Measurements from ENCODE around the gene LLGL2.
"Not testable (repeated sequence)": the region's sequence is repeated elsewhere in the genome, so short reads cannot be mapped to it uniquely, and the experiment has no call there.

Gene LLGL2

DNA sequence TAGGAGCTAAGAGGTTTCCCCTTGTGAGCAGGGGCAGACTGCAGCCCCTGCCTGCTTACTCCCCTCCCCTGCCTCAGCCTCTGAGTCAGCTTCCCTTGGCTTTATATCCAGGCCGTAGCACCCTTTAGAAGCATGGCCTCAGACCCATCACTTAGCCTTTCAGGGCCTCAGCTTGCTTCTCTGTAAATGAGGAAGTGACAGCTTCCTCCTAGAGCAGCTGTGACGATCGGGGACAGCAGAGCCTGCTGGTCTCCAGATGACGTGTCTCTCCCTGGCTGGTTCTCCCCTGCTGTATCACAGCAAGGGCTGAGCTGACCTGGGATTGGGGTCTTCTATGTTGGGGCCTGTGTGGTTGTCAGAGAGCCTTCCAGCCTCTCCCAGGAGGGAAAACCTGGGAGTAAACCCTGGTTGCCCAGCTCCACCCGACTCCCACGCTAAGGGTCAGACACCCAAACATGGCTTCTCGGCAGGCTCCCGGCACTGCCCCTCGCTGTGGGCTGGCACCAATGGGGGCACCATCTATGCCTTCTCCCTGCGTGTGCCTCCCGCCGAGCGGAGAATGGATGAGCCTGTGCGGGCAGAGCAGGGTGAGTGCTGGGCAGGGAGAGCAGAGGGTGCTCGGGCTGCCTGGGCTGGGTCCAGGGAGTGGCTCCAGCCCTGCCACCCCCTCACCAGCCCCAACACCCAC is 45.8 kb downstream of the LLGL2 start:
- peak; percentile 37 to 88 for DNase-seq

DNA sequence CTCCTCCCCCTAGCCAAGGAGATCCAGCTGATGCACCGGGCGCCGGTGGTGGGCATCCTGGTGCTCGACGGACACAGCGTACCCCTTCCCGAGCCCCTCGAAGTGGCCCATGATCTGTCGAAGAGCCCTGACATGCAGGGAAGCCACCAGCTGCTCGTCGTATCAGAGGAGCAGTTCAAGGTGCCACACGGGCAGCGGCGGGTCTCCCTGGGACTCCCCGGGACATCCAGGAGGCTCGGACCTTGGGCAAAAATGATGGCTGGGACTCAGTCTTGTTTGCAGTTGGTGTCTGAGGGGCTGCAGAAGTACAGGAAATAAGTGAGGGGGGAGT is 46.4 kb downstream of the LLGL2 start:
- no peak for DNase-seq

DNA sequence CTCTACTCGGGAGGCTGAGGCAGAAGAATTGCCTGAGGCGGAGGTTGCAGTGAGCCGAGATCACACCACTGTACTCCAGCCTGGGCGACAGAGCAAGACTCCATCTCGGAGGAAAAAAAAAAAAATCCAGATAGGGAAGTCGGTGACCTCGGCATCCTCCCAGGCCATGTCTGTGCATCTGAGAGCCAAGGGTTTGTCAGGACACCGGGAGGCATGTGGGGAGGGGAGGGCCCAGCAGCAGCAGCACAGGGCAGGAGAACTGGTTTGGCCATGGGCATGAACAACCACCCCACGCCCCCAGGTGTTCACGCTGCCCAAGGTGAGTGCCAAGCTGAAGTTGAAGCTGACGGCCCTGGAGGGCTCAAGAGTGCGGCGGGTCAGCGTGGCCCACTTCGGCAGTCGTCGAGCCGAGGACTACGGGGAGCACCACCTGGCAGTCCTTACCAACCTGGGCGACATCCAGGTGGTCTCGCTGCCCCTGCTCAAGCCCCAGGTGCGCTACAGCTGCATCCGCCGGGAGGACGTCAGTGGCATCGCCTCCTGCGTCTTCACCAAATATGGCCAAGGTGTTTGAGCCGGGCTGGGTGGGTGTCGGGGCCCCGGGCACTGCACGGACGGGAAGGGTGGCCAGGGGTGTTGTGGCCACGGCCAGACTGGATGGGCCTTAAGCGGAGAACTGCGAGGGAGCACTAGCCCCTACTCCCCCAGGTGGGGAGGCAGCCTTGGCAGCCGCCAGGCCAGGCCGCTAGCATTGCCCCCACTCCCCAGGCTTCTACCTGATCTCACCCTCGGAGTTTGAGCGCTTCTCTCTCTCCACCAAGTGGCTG is 47.4 kb downstream of the LLGL2 start:
- DNase-seq: no peak

DNA sequence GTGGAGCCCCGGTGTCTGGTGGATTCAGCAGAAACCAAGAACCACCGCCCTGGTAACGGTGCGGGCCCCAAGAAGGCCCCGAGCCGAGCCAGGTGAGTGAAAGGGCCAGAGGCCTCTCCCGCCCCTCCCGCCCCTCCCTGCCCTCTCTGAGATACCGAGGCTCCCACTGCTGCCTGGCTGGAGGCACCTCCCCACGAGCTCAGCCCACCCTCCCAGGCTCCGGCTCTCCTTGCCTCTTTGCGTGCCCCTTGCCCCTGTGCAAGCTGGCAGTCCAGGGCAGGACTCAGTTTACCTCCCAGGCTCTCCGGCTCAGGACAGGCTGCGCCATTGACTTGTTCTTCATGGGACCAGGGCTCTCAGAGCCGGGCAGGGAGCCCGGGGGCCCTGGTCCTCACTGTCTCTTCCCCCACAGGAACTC is 48.1 kb downstream of the LLGL2 start:
- DNase-seq: no peak

DNA sequence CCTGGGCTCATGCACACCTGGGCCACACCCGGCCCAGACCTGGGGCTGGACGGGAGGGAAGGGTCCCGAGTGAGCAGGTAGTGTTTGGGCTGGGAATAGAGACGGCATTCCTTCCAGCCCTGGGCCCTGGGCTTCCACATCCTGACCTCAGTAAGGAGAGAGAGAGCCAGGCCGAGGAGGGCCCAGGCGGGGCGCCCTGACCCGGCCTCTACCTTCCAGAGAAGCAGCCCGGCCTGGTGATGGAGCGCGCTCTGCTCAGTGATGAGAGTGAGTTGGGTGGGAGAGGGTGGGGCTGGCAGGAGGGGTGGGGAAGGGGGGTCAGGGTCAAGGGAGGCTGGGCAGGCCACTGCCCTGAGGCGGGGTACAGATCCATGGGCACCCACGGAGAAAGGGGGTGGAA is 48.5 kb downstream of the LLGL2 start:
- DNase-seq: no peak

DNA sequence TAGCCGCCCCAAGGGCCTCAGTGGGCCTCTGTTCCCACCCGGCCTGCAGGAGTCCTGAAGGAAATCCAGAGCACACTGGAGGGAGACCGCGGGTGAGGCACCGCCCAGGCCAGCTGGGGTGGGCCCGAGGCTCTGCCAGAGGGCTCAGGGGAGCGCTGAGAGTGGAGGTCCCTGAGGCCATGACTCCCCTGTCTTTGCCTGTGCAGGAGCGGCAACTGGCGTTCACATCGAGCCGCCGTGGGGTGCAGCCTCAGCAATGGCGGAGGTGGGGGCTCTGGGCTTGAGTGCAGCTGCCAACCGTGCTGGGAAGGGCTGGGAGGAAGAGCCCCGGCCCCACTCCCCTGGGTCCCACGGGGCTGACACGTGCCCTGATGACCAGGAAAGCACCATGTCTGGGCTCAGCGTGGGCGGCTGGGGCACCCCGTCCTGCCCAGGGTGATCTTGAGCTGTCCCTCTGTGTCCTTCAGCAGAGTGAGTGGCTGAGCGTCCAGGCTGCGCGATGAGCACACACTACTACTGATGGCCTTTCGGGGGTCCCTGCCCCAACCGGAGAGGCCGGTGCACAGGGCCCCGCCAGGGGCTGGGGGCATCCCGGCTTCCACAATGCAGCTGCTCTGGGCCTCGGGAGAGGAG is 49.0 kb downstream of the LLGL2 start:
- no peak for DNase-seq

DNA sequence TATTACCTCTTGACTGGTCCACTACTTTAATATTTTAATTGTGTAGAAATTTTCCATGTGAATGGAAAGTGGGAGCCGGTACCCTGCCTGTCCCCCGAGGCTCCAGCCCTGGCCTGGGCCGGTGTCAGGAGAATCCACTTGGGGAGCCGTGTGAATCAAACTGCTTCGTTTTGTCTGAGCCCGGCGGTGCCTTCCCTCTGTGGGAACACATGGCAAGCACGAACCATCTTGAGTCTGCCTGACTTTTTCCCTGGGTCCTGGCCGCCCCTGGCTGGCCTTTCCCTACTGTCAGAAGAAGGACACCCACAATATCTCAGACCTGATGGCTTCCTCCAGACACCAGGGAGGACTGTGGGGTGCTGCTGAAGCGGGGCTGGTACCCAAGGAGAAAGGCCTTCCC is 49.7 kb downstream of the LLGL2 start:
- DNase-seq: no peak

DNA sequence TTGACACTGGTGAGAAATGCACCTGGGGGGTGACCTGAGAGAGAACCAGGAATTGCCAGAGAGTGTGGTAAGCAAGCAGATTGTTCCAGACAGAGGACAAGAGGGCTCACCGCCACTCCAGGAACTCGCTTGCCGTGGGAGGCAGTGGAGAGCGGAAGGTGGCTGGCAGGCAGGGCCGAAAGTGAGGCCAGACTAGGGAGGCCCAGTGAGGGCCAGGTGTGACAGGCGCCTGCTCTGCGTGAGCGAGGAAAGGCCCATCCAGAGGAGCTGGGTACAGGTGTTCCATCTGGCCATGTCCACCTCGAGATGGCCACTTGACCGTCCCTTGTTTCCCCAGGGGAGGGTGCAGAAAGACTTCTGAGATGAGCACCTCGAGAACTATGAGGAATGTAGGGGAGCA is 50.2 kb downstream of the LLGL2 start:
- DNase-seq: no peak

DNA sequence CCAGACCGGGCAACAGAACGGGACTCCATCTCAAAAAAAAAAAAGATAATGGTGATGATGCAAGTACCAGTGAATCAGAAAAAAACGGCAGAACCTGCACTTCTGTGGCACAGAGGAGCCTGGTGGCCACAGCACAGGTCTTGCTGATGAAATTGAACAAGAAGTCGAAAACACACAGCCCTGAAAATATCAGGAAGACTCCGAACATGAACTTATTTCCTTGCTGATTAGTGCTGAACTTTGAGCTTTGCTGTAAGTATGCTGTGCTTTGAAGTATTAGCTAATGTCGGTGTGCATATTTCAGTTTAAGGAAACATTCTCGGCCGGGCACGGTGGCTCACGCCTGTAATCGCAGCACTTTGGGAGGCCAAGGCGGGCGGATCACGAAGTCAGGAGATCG is 51.2 kb downstream of the LLGL2 start:
- DNase-seq: no peak

DNA sequence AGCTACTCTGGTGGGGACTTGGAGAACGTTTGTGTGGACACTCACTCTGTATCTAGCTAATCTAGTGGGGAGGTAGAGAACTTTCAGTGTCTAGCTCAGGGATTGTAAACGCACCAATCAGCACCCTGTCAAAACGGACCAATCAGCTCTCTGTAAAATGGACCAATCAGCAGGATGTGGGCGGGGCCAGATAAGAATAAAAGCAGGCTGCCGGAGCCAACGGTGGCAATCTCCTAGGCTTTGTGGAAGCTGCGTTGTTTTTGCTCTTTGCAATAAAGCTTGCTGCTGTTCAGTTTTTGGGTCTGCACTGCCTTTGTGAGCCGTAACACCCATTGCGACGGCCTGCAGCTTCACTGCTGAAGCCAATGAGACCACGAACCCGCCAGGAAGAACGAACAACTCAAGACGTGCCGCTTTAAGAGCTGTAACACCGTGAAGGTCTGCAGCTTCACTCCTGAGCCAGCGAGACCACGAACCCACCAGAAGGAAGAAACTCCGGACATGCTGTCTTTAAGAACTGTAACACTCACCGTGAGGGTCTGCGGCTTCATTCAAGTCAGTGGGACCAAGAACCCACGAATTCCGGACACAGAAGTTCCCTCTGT is 55.7 kb downstream of the LLGL2 start:
- DNase-seq: peak; percentile 67 to 72

DNA sequence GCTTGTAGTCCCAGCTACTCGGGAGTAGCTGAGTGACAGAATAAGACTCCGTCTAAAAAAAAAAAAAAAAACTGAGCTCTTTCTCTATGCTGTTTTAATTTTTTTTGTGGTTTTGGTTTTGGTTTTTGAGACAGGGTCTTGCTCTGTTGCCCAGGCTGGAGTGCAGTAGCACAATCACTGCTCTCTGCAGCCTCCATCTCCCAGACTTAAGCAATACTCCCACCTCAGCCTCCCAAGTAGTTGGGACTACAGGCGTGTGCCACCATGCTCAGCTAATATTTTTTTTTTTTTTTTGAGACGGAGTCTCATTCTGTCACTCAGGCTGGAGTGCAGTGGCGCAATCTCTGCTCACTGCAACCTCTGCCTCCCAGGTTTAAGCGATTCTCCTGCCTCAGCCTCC is 57.7 kb downstream of the LLGL2 start:
- DNase-seq: not testable (repeated sequence)

DNA sequence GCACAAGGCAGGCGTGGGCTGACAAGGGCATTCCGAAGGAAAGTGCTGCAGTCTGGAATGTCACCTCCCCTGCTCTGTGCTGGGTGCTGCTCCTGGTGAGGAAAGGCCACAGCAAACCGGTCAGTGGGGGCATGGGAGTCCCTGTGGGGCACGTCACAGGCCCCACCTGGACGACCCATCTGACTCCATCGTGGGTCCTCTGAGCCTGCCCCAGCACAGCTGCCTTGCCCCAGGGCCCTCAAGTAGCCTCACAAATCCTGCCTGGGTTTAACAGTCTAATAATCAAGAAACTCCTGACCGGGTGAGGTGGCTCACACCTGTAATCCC is 59.3 kb downstream of the LLGL2 start:
- DNase-seq: no peak

DNA sequence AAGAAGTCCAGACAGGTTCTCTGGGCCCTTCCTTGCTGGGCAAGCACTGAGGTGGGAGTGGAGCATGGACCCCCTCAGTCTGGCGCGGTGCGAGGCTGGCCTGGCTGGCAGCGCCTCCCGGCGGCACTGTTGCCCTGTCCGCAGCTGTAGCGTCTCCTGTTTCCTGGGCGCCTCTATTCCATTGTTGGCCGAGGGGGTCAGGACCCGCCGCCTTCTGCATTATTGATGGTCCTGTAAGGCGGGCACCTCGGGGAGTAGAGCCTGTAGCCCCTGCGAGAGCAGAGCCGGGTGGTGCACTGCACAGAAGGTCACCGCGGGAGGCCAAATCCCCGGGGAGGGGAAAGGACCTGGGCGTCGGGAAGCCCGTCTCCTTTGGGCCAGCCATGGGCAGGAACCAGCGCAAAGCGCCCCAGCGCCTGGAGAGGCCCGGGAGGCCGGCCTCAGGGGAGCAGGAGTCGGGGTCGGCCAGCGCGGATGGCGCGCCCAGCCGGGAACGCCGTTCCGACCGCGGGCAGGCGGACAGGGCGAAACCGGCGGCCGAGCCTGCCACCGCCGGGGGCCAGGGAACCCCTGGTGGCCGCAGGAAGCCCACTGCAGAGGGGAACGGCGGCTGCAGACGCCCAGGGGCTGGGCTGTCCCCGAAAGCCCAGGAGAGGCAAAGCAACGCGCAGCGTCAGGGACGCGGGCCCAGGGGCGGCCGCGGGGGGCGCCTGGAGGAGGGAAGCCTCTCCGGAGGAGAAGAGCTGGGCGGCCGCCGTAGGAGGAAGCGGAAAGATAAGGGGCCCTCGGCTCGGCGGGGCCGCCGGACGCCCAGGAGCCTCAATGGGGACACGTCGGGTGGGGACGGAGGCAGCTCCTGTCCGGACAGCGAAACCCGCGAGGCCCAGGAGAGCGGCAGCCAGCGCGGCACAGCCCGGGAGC is 62.4 kb downstream of the LLGL2 start, which contains the start of gene MYO15B:
Gene MYO15B, plus strand, starts transcription at position 126 of the 921 bp plus-strand sequence. Its CDS starts 258 bp downstream, at position 384.
- peak; percentile 59 to 73 for DNase-seq

DNA sequence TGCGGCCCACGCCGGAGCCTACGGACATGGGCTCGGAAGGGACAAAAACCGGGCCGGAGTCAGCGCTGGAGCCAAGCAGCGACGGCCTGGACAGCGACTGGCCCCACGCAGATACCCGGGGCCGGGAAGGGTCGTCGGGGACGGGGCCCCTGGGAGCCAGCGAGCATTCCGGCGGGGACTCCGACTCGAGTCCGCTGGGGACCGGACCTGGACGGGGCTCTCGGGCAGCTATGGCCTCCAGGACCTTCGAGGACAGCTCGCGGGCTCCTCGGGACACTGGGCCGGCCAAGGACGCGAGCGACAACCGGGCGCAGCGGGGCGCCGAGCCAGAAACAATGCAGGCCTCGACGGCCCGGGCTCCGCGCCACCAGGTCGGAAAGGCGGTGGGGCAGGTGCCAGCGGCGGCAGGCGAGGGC is 63.1 kb downstream of the LLGL2 start:
- no peak for DNase-seq

DNA sequence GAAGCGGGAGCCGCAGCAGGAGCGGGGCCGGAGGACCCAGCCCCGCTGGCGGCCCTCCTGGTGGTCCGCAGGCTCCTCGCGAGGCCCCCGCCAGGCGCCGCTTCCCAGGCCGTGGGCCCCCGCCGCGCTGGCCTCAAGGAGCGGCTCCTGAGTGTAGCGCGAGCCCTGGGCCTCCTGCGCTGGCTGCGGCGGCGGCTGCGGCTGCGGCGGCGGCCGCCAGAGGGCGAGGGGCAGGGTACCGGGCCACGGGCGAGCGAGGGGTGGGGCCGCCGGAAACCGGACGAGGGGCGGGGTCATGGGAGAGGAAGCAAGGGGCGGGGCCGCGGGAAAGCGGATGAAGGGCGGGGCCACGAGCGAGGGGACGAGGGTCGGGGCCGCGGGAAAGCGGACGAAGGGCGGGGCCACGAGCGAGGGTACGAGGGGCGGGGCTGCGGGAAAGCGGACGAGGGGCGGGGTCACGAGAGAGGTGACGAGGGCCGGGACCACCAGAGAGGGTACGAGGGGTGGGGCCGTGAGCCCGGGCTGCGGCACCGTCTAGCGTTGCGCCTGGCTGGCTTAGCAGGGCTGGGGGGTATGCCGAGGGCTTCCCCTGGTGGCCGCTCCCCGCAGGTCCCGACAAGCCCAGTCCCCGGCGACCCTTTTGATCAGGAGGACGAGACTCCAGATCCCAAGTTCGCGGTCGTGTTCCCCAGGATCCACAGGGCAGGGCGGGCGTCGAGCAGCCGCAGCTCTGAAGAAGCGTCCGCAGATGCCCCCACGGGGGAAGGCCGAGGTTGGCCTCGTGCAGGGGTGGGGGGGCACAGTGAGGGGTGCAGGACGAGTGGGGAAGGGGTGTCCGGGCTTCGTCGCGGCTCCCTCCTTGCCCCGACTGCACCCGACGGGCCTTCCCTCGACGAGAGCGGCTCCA is 63.8 kb downstream of the LLGL2 start:
- DNase-seq: peak; percentile 93 to 96

DNA sequence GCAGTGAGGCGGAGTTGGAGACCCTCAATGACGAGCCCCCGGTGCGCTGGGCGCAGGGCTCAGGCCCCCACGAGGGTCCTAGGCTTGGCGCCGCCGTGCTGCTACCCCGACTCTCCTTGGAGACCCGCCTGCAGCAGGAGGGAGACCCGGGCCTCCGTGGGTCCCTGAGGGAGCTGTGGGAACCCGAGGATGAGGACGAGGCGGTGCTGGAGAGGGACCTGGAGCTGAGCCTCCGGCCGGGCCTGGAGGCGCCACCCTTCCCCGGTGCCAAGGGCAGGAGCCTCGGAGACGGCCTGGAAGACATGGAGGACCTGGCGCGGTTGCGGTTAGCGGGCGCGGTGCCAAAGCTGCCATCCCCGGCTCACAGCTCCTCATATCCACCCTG is 64.4 kb downstream of the LLGL2 start:
- DNase-seq: no peak

DNA sequence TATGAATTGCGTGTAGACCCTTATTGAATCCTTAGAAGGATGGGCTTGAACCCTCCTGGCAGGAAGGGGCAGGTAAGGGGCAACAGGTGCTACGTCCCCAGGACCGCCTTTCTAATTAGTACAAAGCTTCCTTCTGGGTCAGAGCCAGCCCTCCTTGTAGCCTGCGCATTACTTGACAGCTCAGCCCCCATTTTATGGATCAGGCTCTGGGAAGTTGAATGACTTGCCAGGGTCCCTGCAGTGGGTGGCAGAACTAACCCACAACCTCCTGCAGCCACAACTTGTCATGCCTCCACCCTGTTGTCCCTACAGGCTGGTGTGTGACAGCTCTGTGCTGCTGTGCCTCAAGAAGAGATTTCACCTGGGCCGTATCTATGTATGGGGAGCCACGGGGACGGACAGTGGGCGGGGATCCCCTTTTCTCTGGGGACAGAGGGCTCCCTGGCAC is 64.8 kb downstream of the LLGL2 start:
- DNase-seq: no peak

DNA sequence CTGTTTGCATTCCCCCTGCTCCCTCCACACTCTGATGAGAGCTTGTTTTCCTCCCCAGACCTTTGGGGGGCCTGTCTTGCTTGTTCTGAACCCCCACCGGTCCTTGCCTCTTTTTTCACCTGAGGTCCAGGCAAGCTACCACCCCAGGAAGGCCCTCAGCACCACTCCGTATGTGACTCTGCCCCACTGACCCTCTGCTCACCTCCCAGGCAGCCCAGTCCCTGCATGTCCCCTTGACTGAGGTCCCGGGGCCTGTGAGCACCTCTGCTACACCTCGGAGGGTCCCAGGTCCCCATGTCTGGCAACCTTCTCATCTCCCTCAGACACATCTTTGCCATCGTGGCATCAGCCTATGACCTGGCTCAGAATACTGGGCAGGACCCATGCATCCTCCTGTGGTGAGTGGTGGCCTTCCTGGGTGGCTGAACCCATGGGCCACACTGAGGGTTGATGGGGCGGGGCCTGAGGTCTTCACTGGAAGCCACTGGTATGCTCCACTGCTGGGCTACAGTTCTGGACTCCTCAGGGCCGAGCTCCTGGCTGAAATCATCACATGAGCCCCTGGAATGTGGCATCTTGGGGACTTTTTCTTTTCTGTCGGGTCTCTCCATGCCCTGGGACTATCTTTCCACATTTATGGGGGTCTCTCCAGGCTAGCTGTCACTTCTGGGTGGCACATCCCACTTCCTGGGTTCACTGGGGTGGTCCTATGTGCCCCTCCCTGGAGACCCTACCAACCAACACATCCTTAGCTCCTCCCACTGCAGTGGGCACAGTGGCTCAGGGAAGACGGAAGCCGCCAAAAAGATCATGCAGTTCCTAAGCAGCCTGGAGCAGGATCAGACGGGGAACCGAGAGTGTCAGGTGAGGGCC is 65.6 kb downstream of the LLGL2 start:
- no peak for DNase-seq

DNA sequence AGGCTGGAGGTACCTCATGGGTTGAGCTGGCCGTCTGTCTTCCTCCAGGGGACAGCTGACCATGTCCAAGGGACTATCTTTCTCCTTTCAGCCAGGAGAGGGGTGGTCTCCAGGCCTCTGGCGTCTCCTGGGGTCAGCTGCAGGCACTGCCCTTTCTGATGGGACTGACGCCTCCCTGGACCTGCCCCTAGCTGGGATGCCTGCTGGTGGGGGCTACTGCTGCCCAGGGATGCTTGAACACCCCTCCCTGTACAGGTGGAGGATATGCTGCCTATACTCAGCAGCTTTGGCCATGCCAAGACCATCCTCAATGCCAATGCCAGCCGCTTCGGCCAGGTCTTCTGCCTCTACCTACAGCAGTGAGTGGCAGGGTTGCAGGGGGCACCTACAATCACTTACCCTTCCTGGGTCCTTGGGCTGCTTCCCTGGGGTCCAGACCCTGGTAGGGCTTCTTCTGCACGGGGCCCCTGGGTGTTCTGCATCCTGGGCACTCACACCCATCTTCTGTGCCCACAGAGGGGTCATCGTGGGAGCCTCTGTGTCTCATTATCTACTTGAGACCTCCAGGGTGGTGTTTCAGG is 66.3 kb downstream of the LLGL2 start:
- no peak for DNase-seq
